ENCODE measurements around the gene MRFAP1. TPM values are rescaled to one million over a fixed set of nuclear protein-coding genes. Genes with fewer than 3 reads are reported as not detected.
A peak's percentile ranks its signal among the peaks of the same experiment; 100 is the strongest.

MRFAP1 gene
- total and polyA plus RNA-seq, 2 donors (not counting 1 experiment from before 2014, with no cell fraction given): 54.8 to 113 TPM

- CTCF ChIA-PET: interaction anchor here (1.0 kb wide), 1 partner anchor 15 kb away, joined by 3 read pairs; a partner anchor contains a TSS
- peak overlapping the region in 3 of 5 experiments; percentile 25 to 57 (median 44) for H3K4me3 ChIP-seq (ENCODE audit: control extremely low read depth in 1 of 5, extremely low read depth in 1 of 5, insufficient read depth in 1 of 5, low read depth in 2 of 5, low read length in 4 of 5)
These were observed 17.7 kb downstream of the MRFAP1 start for GRCh38 chr4:6658209-6658595.

More at GRCh38 chr4:6658209-6658595, 17.7 kb downstream of the MRFAP1 start:
- Histone ChIP-seq H3K9me3 (ENCODE audit: control extremely low read depth in 1 of 3, control insufficient read depth in 2 of 3, insufficient read depth in 1 of 3, low read length in 2 of 3) (peaks cover 0 to 8% (median 1%) of the 10 kb centered on the region in 3 donors), H3K4me1 (ENCODE audit: control insufficient read depth in 2 of 2, insufficient read depth in 2 of 2, low read length in 2 of 2) (peaks cover 8 to 11% of the 10 kb centered on the region in 2 donors), H3K79me2 (ENCODE audit: control insufficient read depth, insufficient read depth, low read length) (no peaks in the 10 kb centered on the region), H3K27me3 (replicated peaks in 1 of 4; ENCODE audit: control extremely low read depth in 1 of 4, control insufficient read depth in 3 of 4, insufficient read depth in 4 of 4, low read length in 3 of 4) (peaks cover 0 to 36% (median 13%) of the 10 kb centered on the region in 4 experiments), H3K36me3 (replicated peaks in 1 of 2; ENCODE audit: control extremely low read depth in 1 of 2, control insufficient read depth in 1 of 2, extremely low read depth in 1 of 2, insufficient read depth in 2 of 2, low read length in 1 of 2) (no peaks in the 10 kb centered on the region), H3K27ac (ENCODE audit: low read length in 2 of 2) (no peak overlapping the region), H2AFZ (ENCODE audit: insufficient read depth, low read depth, low read length, poor library complexity, severe bottlenecking) (peak overlapping the region; percentile 66), H3K4me2 (replicated peaks; ENCODE audit: low read depth, low read length, poor library complexity, severe bottlenecking) (peak overlapping the region; percentile 77), H3K9ac (ENCODE audit: low read length) (peak overlapping the region; percentile 60), H4K20me1 (ENCODE audit: control insufficient read depth, insufficient read depth, low read length, poor library complexity, severe bottlenecking) (no peaks in the 10 kb centered on the region)
- peak overlapping the region; percentile 74 for H3K4me3 Mint-ChIP-seq
- POLR2A ChIA-PET: interaction anchor here (0.8 to 1.5 kb wide), 2 partner anchors 18 kb away, joined by 3 read pairs; partner anchors contain the start of gene MRFAP1
- WGBS (ENCODE audit: insufficient coverage): 98% methylated on average over 6 of the region's 7 CpGs
- intact Hi-C loops (cut with micrococcal nuclease): no loop called here
- peaks cover 2% of the 10 kb centered on the region for H3K4me1 Mint-ChIP-seq
- no peak for ATAC-seq (ENCODE audit: low read depth)
- peaks cover 27% of the 10 kb centered on the region for H3K27me3 Mint-ChIP-seq
- TF ChIP-seq CTCF (IDR thresholded peaks at IDR 0.05) (no peak), EZH2 (IDR thresholded peaks at IDR 0.05; ENCODE audit: borderline replicate concordance, insufficient read depth, low read depth, low read length, poor library complexity, severe bottlenecking) (no peak)
- no peaks in the 10 kb centered on the region for H3K9me3 Mint-ChIP-seq (ENCODE audit: insufficient read depth)
- DNase-seq: no peak
- peak overlapping the region; percentile 35 for H3K27ac Mint-ChIP-seq

Data from B cell (primary cell).